ENCODE results near the gene APBB2.

Gene APBB2

DNA sequence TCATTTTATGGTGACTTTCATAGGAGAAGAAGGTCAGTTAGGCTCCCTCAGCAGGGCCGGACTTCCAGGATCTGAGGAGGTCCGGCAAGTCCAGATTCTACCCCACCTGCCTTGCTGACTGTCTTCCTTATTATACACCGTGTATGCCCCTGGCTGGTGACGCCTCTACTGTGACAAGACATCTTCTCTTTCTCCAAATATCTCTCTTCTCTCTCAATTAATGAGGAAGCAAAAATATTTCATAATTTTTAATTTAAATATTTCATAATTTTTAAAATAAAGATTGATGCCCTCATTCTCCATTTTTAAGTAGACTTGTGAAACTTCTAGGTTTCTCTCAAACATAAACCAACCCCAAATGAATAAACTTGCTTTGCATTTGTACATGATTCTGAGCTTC is 262.1 kb downstream of the APBB2 start:
- no peak overlapping the region for H3K4me3 ChIP-seq (ENCODE audit: low read depth, low read length)
- TF ChIP-seq, protein P1, sequence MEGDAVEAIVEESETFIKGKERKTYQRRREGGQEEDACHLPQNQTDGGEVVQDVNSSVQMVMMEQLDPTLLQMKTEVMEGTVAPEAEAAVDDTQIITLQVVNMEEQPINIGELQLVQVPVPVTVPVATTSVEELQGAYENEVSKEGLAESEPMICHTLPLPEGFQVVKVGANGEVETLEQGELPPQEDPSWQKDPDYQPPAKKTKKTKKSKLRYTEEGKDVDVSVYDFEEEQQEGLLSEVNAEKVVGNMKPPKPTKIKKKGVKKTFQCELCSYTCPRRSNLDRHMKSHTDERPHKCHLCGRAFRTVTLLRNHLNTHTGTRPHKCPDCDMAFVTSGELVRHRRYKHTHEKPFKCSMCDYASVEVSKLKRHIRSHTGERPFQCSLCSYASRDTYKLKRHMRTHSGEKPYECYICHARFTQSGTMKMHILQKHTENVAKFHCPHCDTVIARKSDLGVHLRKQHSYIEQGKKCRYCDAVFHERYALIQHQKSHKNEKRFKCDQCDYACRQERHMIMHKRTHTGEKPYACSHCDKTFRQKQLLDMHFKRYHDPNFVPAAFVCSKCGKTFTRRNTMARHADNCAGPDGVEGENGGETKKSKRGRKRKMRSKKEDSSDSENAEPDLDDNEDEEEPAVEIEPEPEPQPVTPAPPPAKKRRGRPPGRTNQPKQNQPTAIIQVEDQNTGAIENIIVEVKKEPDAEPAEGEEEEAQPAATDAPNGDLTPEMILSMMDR (IDR thresholded peaks at IDR 0.05; ENCODE audit: low read depth, low read length), result no peak

DNA sequence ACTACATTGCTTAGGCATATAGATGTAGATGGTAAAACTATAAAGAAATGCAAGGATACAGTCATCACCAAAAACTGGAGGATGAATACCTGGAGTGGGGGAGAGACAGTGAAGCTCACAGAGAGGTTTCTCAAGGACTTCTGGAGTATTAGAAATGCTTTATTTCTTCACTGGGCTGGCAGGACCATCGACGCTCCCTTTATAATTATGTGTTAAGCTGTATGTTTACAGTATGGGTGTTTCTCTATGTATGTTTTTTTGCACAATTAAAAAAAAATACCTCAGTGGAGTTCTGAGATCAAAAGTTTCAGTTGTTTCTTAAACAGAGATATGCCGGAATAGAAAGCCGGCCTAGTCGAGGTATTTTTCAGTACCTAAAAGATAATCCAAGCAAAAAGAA is 263.3 kb downstream of the APBB2 start:
- TF ChIP-seq, protein P1 (IDR thresholded peaks at IDR 0.05; ENCODE audit: low read depth, low read length), result no peak
- no peak overlapping the region for H3K4me3 ChIP-seq (ENCODE audit: low read depth, low read length)

DNA sequence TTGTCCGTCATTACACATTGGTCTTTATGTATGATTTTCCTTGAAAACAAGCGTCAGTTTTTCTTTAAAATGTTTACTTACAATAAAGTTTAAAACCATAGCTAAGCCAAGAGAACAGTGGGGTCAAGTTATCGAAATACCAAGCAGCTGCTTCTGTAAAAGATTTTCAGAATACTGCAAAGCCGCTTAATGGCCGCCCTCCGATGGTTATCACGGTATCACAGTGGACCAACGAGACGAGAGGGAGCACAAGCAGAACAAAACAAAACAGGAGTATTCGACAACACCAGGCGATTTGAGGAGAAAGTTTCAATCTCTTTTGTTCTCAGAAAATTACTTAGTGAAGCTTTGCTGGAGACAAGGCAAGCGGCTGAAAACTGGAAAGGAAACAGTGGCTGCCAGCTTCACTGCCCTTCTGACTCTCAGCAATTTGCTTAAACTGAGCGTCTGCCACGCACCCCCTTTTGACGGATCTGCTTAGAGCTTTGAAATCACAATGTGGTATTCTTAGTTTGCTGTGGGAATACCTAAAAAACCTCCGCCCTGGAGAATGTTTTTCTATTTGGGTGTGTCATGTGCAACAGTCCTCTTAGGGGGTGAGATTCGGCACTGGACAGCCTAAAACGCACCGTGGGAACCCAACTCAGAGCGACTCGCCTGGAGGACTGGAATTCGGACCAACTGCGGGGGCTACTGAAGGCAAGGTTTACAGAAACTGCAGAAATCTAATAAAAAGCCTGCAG is 264.8 kb downstream of the APBB2 start:
- H3K4me3 ChIP-seq (ENCODE audit: low read depth, low read length), result no peak overlapping the region
- TF ChIP-seq, protein P1 (IDR thresholded peaks at IDR 0.05; ENCODE audit: low read depth, low read length), result no peak

DNA sequence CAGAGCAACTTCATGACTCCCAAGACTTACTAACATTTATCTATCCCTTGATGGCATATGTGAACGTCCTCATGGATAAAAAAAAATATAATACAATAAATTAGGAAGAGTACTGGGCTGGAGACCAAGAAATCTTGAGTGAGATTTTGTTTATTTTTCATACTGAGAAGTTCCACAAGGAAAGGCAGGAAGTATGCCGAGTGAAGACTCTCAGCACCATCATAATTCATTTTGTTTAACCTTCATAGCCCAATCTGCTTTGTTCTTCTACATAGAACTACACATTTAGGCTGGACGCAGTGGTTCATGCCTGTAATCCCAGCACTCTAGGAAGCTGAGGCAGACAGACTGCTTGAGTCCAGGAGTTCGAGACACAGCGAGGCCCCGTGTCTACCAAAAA is 266.3 kb downstream of the APBB2 start:
- TF ChIP-seq, protein P1 (IDR thresholded peaks at IDR 0.05; ENCODE audit: low read depth, low read length), result no peak
- no peak overlapping the region for H3K4me3 ChIP-seq (ENCODE audit: low read depth, low read length)

DNA sequence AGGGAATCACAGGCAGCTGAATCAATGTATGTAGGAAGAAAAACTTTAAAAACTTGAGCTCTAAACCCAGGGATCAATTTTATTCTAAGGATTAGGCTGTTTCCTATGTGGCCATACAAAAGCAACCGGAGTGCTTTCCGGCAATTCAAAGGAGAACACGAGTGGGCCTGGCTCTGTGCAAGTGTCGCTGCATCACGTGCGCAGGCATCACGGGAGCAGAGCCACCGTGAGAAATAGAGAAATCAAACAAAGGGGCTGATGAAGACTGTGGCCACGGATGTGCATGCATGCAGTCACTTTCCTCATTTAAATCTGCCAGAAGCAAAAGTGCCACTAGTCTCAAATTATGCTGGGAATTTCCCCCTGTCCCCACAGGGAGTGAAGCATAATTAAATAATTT is 267.7 kb downstream of the APBB2 start:
- H3K4me3 ChIP-seq (ENCODE audit: low read depth, low read length), result no peak overlapping the region
- TF ChIP-seq, protein P1 (IDR thresholded peaks at IDR 0.05; ENCODE audit: low read depth, low read length), result no peak

DNA sequence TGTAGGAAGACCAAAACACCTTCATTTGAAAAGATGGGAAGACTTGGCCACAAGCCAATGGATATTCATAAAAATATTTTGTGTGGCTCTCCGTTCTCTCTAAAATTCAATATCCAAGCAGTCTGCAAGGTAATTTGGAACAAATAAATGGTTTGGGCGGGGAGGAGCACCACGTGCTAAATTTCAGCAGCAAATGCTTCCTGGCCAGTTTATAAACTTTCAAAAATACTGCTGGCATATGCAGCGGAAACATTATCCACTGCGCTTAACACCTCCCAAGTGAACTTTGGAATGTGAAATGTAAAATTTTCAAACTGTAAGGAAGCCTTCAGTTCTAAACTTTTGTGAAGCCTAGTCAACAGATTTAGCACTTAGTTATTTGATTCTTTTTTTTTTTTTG is 273.6 kb downstream of the APBB2 start:
- TF ChIP-seq, protein P1 (IDR thresholded peaks at IDR 0.05; ENCODE audit: low read depth, low read length), result no peak
- no peak overlapping the region for H3K4me3 ChIP-seq (ENCODE audit: low read depth, low read length)

DNA sequence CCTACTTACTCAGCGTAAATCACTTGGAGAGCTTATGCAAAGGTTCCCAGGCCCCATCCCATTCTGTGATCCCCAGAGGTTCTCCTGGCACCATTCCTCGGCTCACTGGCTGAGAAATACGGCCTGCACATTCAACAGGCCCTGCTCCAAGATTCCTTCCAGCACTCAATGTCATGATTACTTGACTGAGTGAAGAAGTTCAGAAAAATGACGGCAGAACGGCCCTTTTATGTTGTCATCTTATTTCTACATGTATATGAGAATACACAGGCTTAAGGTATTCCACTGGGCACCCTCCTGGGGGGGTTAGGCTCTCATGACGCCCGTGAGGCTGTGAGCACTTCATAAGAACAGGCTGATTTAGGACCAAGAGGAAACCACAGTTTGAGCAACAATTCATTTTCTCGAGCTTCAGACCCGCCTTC is 274.0 kb downstream of the APBB2 start:
- TF ChIP-seq, protein P1 (IDR thresholded peaks at IDR 0.05; ENCODE audit: low read depth, low read length), result no peak
- no peak overlapping the region for H3K4me3 ChIP-seq (ENCODE audit: low read depth, low read length)

Data from WI38 (cell line).